ES-I3 (cell line): ENCODE data around the gene INTS2.
"Not testable (repeated sequence)": the region's sequence is repeated elsewhere in the genome, so short reads cannot be mapped to it uniquely, and the experiment has no call there.

ENCODE experiments used
- H3K36me3 ChIP-seq: 2 replicates; pipeline ENCODE4 v1.6.1; 2013; ENCODE audit warnings: mild to moderate bottlenecking, low read length, control low read depth, moderate library complexity; ENCODE audit not compliant: insufficient read depth
- H3K4me1 ChIP-seq: 2 replicates; pipeline ENCODE4 v1.6.1; 2013; ENCODE audit warnings: mild to moderate bottlenecking, control low read depth, low read length; ENCODE audit not compliant: insufficient read depth
- H3K9ac ChIP-seq: 2 replicates; pipeline ENCODE4 v1.6.1; 2013; ENCODE audit warnings: low read depth, mild to moderate bottlenecking, low read length, moderate library complexity
- H3K9me3 ChIP-seq: 2 replicates; pipeline ENCODE4 v1.6.1; 2013; ENCODE audit warnings: mild to moderate bottlenecking, low read length, moderate library complexity; ENCODE audit not compliant: control insufficient read depth, insufficient read depth

Gene INTS2

GRCh38 chr17:61877837-61878236 is 49.9 kb downstream of the INTS2 start:
- no peak overlapping the region for H3K9ac ChIP-seq
- H3K4me1 ChIP-seq: no peaks in the 10 kb centered on the region
- H3K36me3 ChIP-seq: no peaks in the 10 kb centered on the region; the same call in 1 of the 2 replicates
- H3K9me3 ChIP-seq: no peaks in the 10 kb centered on the region

GRCh38 chr17:61875804-61876203 is 52.0 kb downstream of the INTS2 start:
- Histone ChIP-seq H3K9ac (no peak overlapping the region), H3K4me1 (no peaks in the 10 kb centered on the region), H3K9me3 (no peaks in the 10 kb centered on the region), H3K36me3 (no peaks in the 10 kb centered on the region; the same call in 1 of the 2 replicates)

GRCh38 chr17:61875285-61875684 is 52.5 kb downstream of the INTS2 start:
- Histone ChIP-seq H3K9me3 (no peaks in the 10 kb centered on the region), H3K36me3 (no peaks in the 10 kb centered on the region; the same call in 1 of the 2 replicates), H3K4me1 (no peaks in the 10 kb centered on the region), H3K9ac (no peak overlapping the region)

GRCh38 chr17:61874075-61874474 is 53.7 kb downstream of the INTS2 start:
- no peak overlapping the region for H3K9ac ChIP-seq
- H3K9me3 ChIP-seq: no peaks in the 10 kb centered on the region
- no peaks in the 10 kb centered on the region for H3K4me1 ChIP-seq
- no peaks in the 10 kb centered on the region; the same call in 1 of the 2 replicates for H3K36me3 ChIP-seq

GRCh38 chr17:61872099-61872498 is 55.7 kb downstream of the INTS2 start:
- H3K4me1 ChIP-seq: no peaks in the 10 kb centered on the region
- no peak overlapping the region for H3K9ac ChIP-seq
- no peaks in the 10 kb centered on the region for H3K36me3 ChIP-seq
- no peaks in the 10 kb centered on the region for H3K9me3 ChIP-seq

GRCh38 chr17:61869138-61869537 is 58.6 kb downstream of the INTS2 start:
- Histone ChIP-seq H3K9ac (no peak overlapping the region), H3K9me3 (no peaks in the 10 kb centered on the region), H3K36me3 (no peaks in the 10 kb centered on the region), H3K4me1 (no peaks in the 10 kb centered on the region)

GRCh38 chr17:61868074-61868473 is 59.7 kb downstream of the INTS2 start:
- Histone ChIP-seq H3K4me1 (no peaks in the 10 kb centered on the region), H3K9me3 (no peaks in the 10 kb centered on the region), H3K9ac (no peak overlapping the region), H3K36me3 (no peaks in the 10 kb centered on the region)

- no peaks in the 10 kb centered on the region for H3K36me3 ChIP-seq
- H3K9me3 ChIP-seq: no peaks in the 10 kb centered on the region
- H3K9ac ChIP-seq: no peak overlapping the region
- H3K4me1 ChIP-seq: no peaks in the 10 kb centered on the region
Observed at GRCh38 chr17:61867033-61867432, 60.7 kb downstream of the INTS2 start.

GRCh38 chr17:61863801-61864126 is 64.0 kb downstream of the INTS2 start:
- H3K9ac ChIP-seq: peak overlapping the region; percentile 96
- H3K9me3 ChIP-seq: no peaks in the 10 kb centered on the region
- no peaks in the 10 kb centered on the region for H3K36me3 ChIP-seq
- peaks cover 7% of the 10 kb centered on the region; the same call in 1 of the 2 replicates for H3K4me1 ChIP-seq

GRCh38 chr17:61862975-61863800 is 64.6 kb downstream of the INTS2 start, which contains the start of gene BRIP1:
Gene BRIP1 (minus strand): TSS chr17:61863528. CDS start chr17:61861539, 1,989 bp downstream.
- H3K4me1 ChIP-seq: peaks cover 7% of the 10 kb centered on the region; the same call in 1 of the 2 replicates
- no peaks in the 10 kb centered on the region for H3K36me3 ChIP-seq
- H3K9me3 ChIP-seq: no peaks in the 10 kb centered on the region
- H3K9ac ChIP-seq: peak within 1 kb of the TSS; percentile 96

- Histone ChIP-seq H3K4me1 (peaks cover 7% of the 10 kb centered on the region; the same call in 1 of the 2 replicates), H3K9ac (peak overlapping the region; percentile 96), H3K36me3 (0 out of 2 replicates have a peak, but pooled peaks cover 2% of the 10 kb centered on the region), H3K9me3 (no peaks in the 10 kb centered on the region)
Observed at GRCh38 chr17:61862105-61862574, 65.6 kb downstream of the INTS2 start.

- not testable (repeated sequence) for H3K4me1 ChIP-seq, H3K9ac ChIP-seq, H3K9me3 ChIP-seq
- H3K36me3 ChIP-seq: 0 out of 2 replicates have a peak, but pooled peaks cover 12% of the 10 kb centered on the region
Observed at GRCh38 chr17:61860397-61860796, 67.4 kb downstream of the INTS2 start.

- H3K9ac ChIP-seq: no peak overlapping the region
- no peaks in the 10 kb centered on the region for H3K4me1 ChIP-seq
- 0 out of 2 replicates have a peak, but pooled peaks cover 12% of the 10 kb centered on the region for H3K36me3 ChIP-seq
- no peaks in the 10 kb centered on the region for H3K9me3 ChIP-seq
Observed at GRCh38 chr17:61856035-61856434, 71.7 kb downstream of the INTS2 start.

- Histone ChIP-seq H3K36me3 (peaks cover 12% of the 10 kb centered on the region; the same call in 1 of the 2 replicates), H3K4me1 (no peaks in the 10 kb centered on the region), H3K9me3 (no peaks in the 10 kb centered on the region)
Observed at GRCh38 chr17:61852857-61853256, 74.9 kb downstream of the INTS2 start.

GRCh38 chr17:61849674-61850073 is 78.1 kb downstream of the INTS2 start:
- Histone ChIP-seq H3K9me3 (no peaks in the 10 kb centered on the region), H3K36me3 (peaks cover 2% of the 10 kb centered on the region; the same call in 1 of the 2 replicates), H3K9ac (no peak overlapping the region), H3K4me1 (no peaks in the 10 kb centered on the region)

More at GRCh38 chr17:61852857-61853256, 74.9 kb downstream of the INTS2 start:
- no peak overlapping the region for H3K9ac ChIP-seq
